Dendritic cell treated with granulocyte-macrophage colony-stimulating factor and Interleukin-4, amounts not matched to agents 40 ng/mL and 50 ng/mL, for 4 days (primary cell): ENCODE results near the gene RPS15A.

Experiments used
- H3K27ac Mint-ChIP-seq: one replicate; pipeline ENCODE4 v1.8.0; 2022; ENCODE audit warnings: mild to moderate bottlenecking, mixed read lengths
- H3K27me3 Mint-ChIP-seq: one replicate; pipeline ENCODE4 v1.8.0; 2022; ENCODE audit warnings: mild to moderate bottlenecking, mixed read lengths
- H3K36me3 Mint-ChIP-seq: one replicate; pipeline ENCODE4 v1.8.0; 2022; ENCODE audit warnings: low read depth, mixed read lengths
- H3K4me1 Mint-ChIP-seq: one replicate; pipeline ENCODE4 v1.8.0; 2022; ENCODE audit warnings: low read depth, mixed read lengths
- H3K4me3 Mint-ChIP-seq: one replicate; pipeline ENCODE4 v1.8.0; 2022; ENCODE audit warnings: mild to moderate bottlenecking, moderate library complexity, mixed read lengths
- H3K9me3 Mint-ChIP-seq: one replicate; pipeline ENCODE4 v1.8.0; 2022; ENCODE audit warnings: mixed read lengths
- intact Hi-C: fragments of 100-400 bp; cut with micrococcal nuclease; formaldehyde crosslinking; loops from one replicate; pipeline ENCODE4 v1.15.0; 2022

Gene RPS15A

DNA sequence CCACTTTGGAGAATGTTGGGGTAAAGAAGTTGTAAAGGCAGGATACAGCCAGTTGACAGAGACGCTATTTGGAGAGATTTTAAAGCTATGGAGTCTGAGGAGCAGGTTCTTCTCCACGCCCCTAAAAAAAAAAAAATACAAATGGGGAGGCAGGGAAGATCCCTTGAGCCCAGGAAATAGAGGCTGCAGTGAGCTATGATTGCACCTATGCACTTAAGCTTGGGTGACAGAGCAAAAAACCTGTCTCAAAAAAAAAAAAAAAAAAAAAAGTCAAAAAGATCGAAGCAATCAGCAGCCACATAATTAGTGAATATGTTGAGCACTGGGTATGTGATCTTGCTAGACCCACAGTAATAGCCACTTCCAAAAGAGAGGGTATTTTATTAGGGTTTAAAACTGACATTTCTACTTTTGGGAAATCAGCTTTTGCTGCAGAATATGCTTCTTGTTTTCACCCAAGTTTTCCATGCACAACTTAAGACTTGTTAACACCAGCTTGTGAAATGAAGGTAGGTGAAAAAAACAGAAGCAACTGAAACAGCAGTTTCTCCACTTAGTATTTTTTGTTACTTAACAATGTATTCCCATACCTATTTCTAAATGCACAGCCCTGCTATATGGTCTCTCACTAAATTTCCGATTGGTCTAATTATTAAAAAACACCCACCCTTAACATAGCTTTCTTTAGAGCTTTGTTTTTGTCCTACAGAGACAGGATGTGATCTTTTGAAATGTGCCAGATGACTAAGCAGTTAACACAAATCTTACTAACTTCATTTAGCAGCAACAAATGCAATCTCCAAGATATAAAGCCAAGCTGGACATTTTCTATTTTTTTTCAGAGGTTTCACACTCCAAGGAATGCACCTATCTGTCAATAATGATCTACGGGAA is 13.7 kb upstream of the RPS15A start:
- Mint-ChIP-seq H3K4me3 (peak overlapping the region; percentile 14), H3K9me3 (no peaks in the 10 kb centered on the region), H3K27me3 (no peaks in the 10 kb centered on the region), H3K27ac (peak overlapping the region; percentile 92), H3K4me1 (peaks cover 43% of the 10 kb centered on the region), H3K36me3 (peaks cover 53% of the 10 kb centered on the region)
- intact Hi-C loops: loop anchor here (5.0 kb wide), 1 partner anchor 263 kb away; the partner anchor contains the start of gene COQ7

DNA sequence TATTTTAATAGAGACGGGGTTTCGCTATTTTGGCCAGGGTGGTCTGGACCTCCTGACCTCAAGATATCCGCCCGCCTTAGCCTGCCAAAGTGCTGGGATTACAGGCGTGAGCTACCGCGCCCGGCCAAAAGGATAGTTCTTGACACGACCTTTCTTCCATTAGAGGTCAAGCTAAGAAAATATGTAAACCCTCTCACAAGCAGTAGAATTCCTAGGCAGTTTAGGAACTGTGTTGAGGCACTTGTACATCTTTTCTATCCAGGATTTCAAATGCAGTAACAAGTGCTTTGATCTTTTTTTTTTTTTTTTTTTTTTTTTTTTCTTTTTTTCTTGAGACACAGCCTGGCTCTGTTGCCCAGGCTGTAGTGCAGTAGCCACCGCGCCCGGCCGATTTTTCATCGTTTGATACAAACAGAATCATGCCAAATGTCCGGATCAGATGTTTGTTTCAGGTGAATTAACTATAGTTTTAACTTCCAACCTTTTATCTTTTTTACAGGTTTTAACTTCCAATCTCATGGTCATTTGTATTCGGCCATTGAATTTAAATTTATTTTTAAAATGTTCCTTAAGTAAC is 12.7 kb upstream of the RPS15A start:
- no peaks in the 10 kb centered on the region for H3K9me3 Mint-ChIP-seq
- no peak overlapping the region for H3K4me3 Mint-ChIP-seq
- H3K27me3 Mint-ChIP-seq: no peaks in the 10 kb centered on the region
- peaks cover 47% of the 10 kb centered on the region for H3K4me1 Mint-ChIP-seq
- H3K36me3 Mint-ChIP-seq: peaks cover 49% of the 10 kb centered on the region
- peak overlapping the region; percentile 92 for H3K27ac Mint-ChIP-seq
- intact Hi-C loops: loop anchor here (5.0 kb wide), 1 partner anchor 264 kb away; the partner anchor contains the start of gene COQ7

DNA sequence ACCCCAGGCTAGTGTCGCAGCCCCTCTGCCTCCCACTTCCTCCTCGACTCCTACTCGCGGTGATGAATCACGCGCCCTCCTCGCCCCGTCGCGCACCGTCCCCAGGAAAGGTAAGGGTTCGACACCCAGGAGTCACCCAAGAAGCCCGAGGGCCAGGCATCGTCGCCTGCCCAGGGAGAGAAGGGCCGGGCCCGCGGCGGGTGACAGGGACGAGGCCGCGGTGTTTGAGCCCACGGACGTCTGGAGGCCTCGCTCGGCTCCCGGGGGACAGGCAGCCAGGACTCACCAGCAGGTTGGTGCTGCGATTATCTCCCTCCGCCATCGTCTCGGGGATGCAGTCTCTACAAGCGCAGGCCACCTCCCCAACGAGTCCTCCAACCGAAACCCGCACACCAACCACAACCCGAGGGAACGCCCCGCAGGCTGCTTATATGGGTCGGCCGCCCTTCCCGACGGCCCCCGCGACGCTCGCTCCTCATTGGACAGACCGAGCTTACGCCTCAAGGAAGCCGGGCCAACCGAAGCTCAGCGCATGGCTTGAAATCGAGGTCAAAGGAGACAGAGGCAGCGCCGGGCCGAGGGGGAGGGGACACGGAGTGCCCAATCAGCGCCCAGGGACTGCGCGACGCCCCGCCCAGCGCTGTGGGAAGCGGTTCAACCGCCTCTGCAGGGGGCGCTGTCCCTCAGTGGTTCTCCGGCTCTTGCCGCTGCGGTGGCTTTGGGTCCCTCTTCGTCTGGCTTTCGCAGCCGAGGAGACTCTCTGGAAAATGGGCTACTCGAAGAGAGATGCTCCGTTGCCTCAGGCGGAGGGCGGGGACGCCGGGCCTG is 11.2 kb upstream of the RPS15A start, which contains the start of gene ARL6IP1:
Gene ARL6IP1 (minus strand): TSS at position 405 of the 828 bp plus-strand sequence. CDS start 83 bp downstream, at position 322.
- intact Hi-C loops: loop anchor here (5.0 kb wide), 1 partner anchor 266 kb away; the partner anchor contains the start of gene COQ7
- no peaks in the 10 kb centered on the region for H3K9me3 Mint-ChIP-seq
- H3K36me3 Mint-ChIP-seq: peaks cover 47% of the 10 kb centered on the region
- H3K27me3 Mint-ChIP-seq: no peaks in the 10 kb centered on the region
- H3K4me1 Mint-ChIP-seq: peaks cover 43% of the 10 kb centered on the region
- H3K4me3 Mint-ChIP-seq: peak within 1 kb of the TSS; percentile 93
- H3K27ac Mint-ChIP-seq: peak within 1 kb of the TSS; percentile 92

DNA sequence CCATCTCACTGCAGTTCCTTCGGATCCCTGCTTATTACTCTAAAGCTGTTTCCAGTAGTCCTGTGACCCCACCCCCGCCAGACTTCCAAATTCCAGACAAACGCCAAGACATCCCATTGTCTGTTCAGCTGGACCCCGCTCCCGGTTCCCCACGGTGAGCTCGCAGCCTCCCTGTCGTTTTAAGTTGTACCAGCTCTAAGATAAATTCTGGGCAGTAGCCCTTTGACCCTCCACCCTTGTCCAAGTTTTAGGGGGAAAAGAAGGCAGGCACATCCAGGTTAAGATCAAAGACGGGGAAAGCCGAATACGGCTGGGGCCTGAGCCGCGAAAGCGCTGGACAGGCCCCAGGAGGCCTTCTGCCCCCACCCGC is 10.6 kb upstream of the RPS15A start:
- Mint-ChIP-seq H3K9me3 (no peaks in the 10 kb centered on the region), H3K27me3 (no peaks in the 10 kb centered on the region), H3K27ac (peak overlapping the region; percentile 92), H3K4me1 (peaks cover 37% of the 10 kb centered on the region), H3K4me3 (peak overlapping the region; percentile 93), H3K36me3 (peaks cover 47% of the 10 kb centered on the region)
- intact Hi-C loops: loop anchor here (5.0 kb wide), 1 partner anchor 267 kb away; the partner anchor contains the start of gene COQ7

DNA sequence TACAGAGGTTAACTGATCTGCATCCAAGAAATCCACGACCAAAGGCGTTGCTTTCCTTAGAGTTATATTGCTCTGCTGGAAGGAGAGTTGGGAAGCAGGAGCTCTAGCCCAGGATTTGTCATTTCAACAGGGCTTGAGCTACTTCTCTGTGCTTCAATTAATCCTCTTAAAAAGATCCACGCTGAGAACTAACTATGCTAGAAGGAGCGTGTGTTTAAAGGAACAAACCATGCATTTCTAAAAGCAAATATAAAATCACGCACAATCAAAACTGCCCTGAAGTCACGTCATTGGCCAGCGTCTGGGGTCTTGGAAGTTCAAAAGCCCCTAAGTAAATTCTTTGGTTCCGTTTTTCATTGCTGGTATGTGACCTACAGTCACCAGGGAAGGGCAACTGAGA is 10.2 kb upstream of the RPS15A start:
- Mint-ChIP-seq H3K27ac (peak overlapping the region; percentile 92), H3K9me3 (no peaks in the 10 kb centered on the region), H3K36me3 (peaks cover 51% of the 10 kb centered on the region), H3K27me3 (no peaks in the 10 kb centered on the region), H3K4me1 (peaks cover 37% of the 10 kb centered on the region), H3K4me3 (peak overlapping the region; percentile 93)
- intact Hi-C loops: loop anchor here (5.0 kb wide), 1 partner anchor 267 kb away; the partner anchor contains the start of gene COQ7

DNA sequence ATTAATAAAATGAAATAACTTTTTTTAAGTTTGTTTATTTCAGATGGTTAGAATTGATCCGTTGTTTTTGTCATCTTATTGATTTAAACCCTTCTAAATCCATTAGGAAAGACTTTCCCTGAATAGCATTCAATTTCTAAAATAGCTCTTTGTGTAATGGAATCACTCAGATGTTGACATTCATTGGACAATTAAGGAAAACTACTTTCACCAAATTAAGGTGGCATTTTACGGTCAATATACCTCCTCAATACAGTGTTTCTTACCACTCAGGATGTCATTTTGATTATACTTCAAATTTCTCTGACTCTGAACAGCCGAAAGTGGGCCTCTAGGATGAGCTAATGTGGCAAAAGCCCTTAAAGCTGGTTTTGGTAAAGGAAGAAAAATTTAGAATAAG is 9.4 kb upstream of the RPS15A start:
- intact Hi-C loops: no loop called here
- Mint-ChIP-seq H3K9me3 (no peaks in the 10 kb centered on the region), H3K27me3 (no peaks in the 10 kb centered on the region), H3K4me1 (peaks cover 37% of the 10 kb centered on the region), H3K36me3 (peaks cover 59% of the 10 kb centered on the region), H3K4me3 (peak overlapping the region; percentile 93), H3K27ac (no peak overlapping the region)

DNA sequence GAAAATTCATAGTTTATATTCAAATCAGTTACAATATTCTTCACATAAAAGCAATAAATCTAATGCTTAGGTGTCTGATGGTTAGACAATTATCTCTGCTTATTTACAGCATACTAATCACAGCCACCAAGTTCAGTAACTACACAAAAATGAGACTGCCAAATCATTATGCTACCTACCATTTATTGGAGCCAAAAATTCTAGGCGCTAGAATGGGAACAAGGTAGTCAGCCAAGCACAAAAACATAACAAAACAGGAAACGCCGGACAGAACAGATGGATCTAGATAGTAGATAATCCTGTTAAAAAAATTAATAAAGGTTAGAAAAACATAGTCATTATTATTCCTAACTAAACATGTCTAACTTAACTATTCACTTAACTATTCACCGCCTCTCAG is 7.6 kb upstream of the RPS15A start:
- peaks cover 71% of the 10 kb centered on the region for H3K36me3 Mint-ChIP-seq
- no peak overlapping the region for H3K27ac Mint-ChIP-seq
- no peak overlapping the region for H3K4me3 Mint-ChIP-seq
- peaks cover 25% of the 10 kb centered on the region for H3K4me1 Mint-ChIP-seq
- no peaks in the 10 kb centered on the region for H3K27me3 Mint-ChIP-seq
- no peaks in the 10 kb centered on the region for H3K9me3 Mint-ChIP-seq
- intact Hi-C loops: no loop called here

DNA sequence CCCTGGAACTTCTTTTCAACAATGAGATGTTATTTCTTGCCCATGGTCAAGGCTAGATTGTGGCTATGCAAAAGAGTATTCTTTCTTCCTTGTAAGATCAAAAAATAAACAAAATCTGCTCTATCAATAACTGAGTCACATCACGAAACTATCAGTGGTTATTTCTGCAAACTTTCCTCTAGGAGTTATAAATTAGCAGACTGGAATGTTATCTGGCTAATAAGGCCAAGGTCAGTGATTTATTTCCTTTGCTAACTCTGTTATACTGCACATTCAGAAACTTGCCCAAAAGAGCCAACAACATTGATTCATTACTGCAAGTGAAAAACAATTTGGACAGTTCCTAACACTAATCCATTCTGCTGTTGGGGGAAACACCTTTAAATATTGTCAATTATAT is 6.2 kb upstream of the RPS15A start:
- Mint-ChIP-seq H3K27me3 (no peaks in the 10 kb centered on the region), H3K36me3 (peaks cover 70% of the 10 kb centered on the region), H3K4me1 (peaks cover 20% of the 10 kb centered on the region), H3K9me3 (no peaks in the 10 kb centered on the region), H3K27ac (no peak overlapping the region), H3K4me3 (no peak overlapping the region)
- intact Hi-C loops: no loop called here

DNA sequence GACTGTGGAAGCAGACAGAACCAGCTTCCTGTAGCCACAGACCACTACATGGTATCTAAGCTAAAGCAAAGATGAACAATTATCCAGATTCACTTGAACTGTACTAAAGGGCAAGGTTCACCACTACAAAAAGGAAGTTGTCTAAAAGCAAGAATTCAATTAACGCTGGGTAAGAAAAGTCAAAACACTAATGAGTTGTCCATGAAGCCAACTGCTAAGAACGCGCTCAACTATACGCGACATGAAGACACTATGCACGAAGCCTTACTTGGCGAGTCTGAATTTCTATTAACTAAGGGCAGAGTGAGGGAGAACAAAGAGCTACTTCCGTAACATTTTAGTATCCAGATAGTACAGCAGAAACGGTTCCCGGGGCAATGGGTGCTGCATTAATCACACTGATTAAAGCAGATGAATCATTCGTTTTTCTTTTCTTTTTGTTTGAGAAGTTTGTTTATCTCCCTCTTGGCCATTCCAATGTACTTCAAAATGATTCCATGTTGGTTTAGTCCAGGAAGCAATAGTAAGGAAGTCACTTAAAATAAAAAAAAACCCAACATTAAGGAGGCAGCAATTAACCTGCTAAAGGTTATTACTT is 2.8 kb upstream of the RPS15A start:
- no peak overlapping the region for H3K27ac Mint-ChIP-seq
- no peaks in the 10 kb centered on the region for H3K9me3 Mint-ChIP-seq
- H3K36me3 Mint-ChIP-seq: peaks cover 88% of the 10 kb centered on the region
- intact Hi-C loops: no loop called here
- no peak overlapping the region for H3K4me3 Mint-ChIP-seq
- peaks cover 14% of the 10 kb centered on the region for H3K4me1 Mint-ChIP-seq
- H3K27me3 Mint-ChIP-seq: no peaks in the 10 kb centered on the region

DNA sequence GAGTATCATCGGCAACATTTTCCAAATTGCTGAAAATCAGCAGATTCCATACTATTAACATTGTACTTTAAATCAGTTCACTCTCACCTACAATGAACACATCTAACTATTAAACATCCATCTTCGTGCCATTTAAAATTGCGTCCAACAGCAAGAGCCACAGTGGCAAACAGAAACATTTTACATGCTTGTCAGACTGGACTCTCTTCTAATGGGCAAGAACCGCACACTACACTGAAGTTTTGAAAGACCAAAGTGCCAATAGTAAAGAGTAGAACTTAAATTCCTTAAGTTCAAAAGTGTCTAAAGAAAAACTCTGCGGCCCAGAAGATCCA is 652 bp downstream of the RPS15A start:
- H3K4me1 Mint-ChIP-seq: peaks cover 43% of the 10 kb centered on the region
- peaks cover 89% of the 10 kb centered on the region for H3K36me3 Mint-ChIP-seq
- H3K27ac Mint-ChIP-seq: peak overlapping the region; percentile 90
- intact Hi-C loops: no loop called here
- peak overlapping the region; percentile 98 for H3K4me3 Mint-ChIP-seq
- H3K9me3 Mint-ChIP-seq: no peaks in the 10 kb centered on the region
- no peaks in the 10 kb centered on the region for H3K27me3 Mint-ChIP-seq

DNA sequence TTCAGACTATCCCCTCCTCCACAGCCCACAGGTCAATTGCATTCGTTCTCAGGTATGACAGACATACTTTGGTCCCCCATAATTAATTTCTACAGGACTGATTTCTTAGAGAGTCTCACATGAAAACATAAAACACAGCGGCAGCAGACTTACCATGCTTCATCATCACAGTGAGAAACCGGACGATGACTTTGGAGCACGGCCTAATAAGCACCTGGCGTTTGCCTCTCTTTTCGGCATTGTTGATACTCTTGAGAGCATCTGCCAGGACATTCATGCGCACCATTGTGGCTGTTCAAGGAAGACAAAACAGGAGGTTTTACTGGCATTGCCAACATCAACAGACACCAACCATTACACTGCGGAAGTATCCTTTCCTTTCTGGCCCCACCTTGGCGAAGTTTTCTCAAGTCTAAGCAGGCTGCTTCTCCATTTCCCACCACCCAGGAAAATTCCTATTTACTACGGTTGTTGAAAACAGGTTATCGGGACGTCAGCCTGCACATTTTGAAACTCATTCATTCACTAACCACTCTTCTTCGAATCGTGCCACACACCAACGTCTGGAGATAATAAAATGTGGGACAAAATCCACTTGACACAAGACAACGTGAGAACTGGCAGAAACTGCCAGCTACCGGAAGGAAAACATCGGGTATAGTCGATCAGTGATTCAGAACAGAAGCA is 1.2 kb downstream of the RPS15A start:
- peak overlapping the region; percentile 98 for H3K4me3 Mint-ChIP-seq
- intact Hi-C loops: no loop called here
- H3K27me3 Mint-ChIP-seq: no peaks in the 10 kb centered on the region
- peaks cover 89% of the 10 kb centered on the region for H3K36me3 Mint-ChIP-seq
- H3K4me1 Mint-ChIP-seq: peaks cover 43% of the 10 kb centered on the region
- no peaks in the 10 kb centered on the region for H3K9me3 Mint-ChIP-seq
- H3K27ac Mint-ChIP-seq: peak overlapping the region; percentile 90

DNA sequence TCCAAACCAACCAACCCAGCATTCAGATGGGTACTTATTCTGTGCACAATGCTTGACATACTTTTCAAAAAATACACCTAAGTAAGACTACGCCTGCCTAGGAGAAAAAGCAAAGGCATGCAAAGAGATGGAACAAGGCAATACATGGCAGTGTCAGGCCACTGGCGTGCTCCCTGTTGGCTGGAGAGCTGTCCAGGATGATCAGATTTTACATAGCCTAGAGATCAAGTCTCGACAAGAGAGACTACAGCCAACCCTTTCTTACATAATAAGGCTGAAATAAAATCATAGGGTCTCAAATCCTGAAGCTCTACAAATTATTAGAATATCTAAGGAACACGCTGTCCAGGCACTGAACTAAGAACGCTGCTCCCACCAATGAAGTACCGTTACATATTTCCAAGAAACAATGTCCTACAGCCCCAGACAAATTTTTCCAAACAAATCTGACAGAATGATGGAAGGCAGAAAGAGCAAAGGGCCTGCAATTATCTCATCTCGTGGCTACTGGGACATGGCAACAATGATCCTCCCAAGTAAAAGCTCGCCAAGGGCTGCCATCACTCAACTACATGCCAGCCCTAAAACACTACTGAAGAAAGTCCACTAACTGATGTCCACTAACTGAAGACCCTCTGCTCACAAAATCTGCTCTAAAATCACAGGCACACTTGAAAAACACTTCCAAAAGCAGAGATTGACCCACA is 5.1 kb downstream of the RPS15A start:
- Mint-ChIP-seq H3K9me3 (no peaks in the 10 kb centered on the region), H3K36me3 (peaks cover 79% of the 10 kb centered on the region), H3K4me3 (no peak overlapping the region), H3K27me3 (no peaks in the 10 kb centered on the region), H3K27ac (no peak overlapping the region), H3K4me1 (peaks cover 43% of the 10 kb centered on the region)
- intact Hi-C loops: no loop called here
